ENCODE measurements around the gene SLC17A3. TPM values are rescaled to one million over a fixed set of nuclear protein-coding genes. Genes with fewer than 3 reads are reported as not detected.

The SLC17A3 gene
- total and polyA plus RNA-seq, 2 donors (not counting 3 experiments of a cell fraction or from before 2014, with no cell fraction given) = not detected

DNA sequence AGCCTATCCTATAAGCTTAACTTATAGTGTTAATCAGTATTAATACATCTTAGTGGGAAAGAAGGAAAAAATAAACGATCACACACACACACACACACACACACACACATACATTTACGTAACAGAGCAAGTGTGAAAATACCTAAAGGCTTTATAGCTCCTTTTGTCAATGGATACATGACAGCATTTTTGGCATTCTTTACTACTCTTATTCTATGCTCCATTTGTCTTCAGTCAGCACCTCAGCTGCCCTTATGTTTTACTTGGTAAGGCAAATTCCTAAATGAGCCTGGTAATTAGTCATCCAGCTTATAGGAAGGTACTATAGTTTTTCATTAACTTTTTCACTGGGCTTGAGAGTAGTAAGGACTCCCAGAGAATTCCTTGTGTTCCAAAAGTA lies 25.1 kb upstream of the SLC17A3 start:
- Histone ChIP-seq H3K9me1 (replicated peaks; ENCODE audit: control insufficient read depth, extremely low read depth, insufficient read depth, low read length) (no peaks in the 10 kb centered on the region), H3K9me3 (replicated peaks; ENCODE audit: control insufficient read depth, insufficient read depth, low read length) (no peaks in the 10 kb centered on the region), H3K4me1 (ENCODE audit: control insufficient read depth, extremely low read depth, insufficient read depth, low read length) (no peaks in the 10 kb centered on the region), H3K27me3 (ENCODE audit: control insufficient read depth in 2 of 2, insufficient read depth in 2 of 2, low read length in 2 of 2) (peaks cover 2% of the 10 kb centered on the region in 2 experiments), H3K4me2 (ENCODE audit: insufficient read depth, low read length) (no peak overlapping the region), H3K9ac (replicated peaks; ENCODE audit: extremely low read depth, insufficient read depth, low read length) (no peak overlapping the region), H3K4me3 (replicated peaks in 1 of 3; ENCODE audit: insufficient read depth in 1 of 3, low read depth in 1 of 3, low read length in 3 of 3) (no peak overlapping the region), H2AFZ (ENCODE audit: low read depth, low read length) (no peak overlapping the region), H3K79me2 (ENCODE audit: control insufficient read depth, insufficient read depth, low read length) (no peaks in the 10 kb centered on the region), H3K27ac (ENCODE audit: insufficient read depth, low read depth, low read length) (no peak overlapping the region), H4K20me1 (replicated peaks; ENCODE audit: control insufficient read depth, extremely low read depth, insufficient read depth, low read length) (no peaks in the 10 kb centered on the region), H3K36me3 (ENCODE audit: control insufficient read depth in 2 of 2, extremely low read depth in 1 of 2, insufficient read depth in 2 of 2, low read length in 2 of 2) (no peaks in the 10 kb centered on the region)
- no peak for TF ChIP-seq MYC (IDR thresholded peaks at IDR 0.05; ENCODE audit: low read depth, low read length)
- TF ChIP-seq, protein P1, sequence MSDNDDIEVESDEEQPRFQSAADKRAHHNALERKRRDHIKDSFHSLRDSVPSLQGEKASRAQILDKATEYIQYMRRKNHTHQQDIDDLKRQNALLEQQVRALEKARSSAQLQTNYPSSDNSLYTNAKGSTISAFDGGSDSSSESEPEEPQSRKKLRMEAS (IDR thresholded peaks at IDR 0.05; ENCODE audit: insufficient read depth, insufficient read length) = no peak
- DNase-seq (ENCODE audit: low read depth, low spot score) (no peak), FAIRE-seq (no peak)
- ChIA-PET CTCF (interaction anchor here (0.7 to 3.9 kb wide), 5 partner anchors 9 to 181 kb away, joined by 3 to 19 read pairs (median 4); no protein-coding TSS in a partner anchor), POLR2A (no interaction called here)
- dilution Hi-C loops (cut with MboI; ENCODE audit: extremely low pct_ligation_motif_present, low sequenced_read_pairs) (no loop called here), intact Hi-C loops (cut with micrococcal nuclease) (no loop called here)
- BruUV-seq (replicated peaks) = no TSS peak

DNA sequence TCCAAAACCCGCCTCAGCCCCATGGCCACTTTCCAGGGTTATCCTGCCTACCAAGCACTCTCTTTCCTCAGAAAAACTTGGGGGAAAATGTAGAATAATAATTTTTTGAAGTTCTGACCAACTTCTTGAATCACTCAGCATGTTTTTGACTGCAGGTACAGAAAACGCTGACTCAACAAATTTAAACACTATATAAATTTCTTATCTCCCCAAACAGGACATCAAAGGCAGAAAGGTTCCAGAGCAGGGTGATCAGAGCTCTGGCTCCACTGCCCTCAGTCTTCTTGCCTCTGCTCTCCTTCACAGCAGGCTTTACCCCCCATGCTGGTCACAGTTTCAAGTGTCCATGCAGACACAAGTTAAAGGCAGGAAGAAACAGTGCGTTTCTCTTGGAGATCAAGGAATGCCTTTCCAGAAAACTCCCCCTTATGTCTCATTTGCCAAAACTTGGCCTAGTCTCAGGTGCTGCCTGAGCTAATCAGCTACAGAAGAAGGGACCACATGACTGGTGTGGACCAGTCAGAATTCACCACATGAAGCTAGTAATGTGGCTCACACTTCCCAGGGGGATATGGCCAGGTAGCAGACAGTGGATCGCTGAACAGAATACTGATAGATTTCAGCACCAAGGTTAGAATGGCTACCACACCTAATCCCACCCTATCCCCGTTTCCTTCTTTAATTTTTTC lies 24.4 kb upstream of the SLC17A3 start:
- H4K20me1 ChIP-seq (replicated peaks; ENCODE audit: control insufficient read depth, extremely low read depth, insufficient read depth, low read length) = no peaks in the 10 kb centered on the region
- H3K79me2 ChIP-seq (ENCODE audit: control insufficient read depth, insufficient read depth, low read length) = no peaks in the 10 kb centered on the region
- CTCF ChIA-PET = interaction anchor here (0.7 to 3.9 kb wide), 5 partner anchors 8 to 180 kb away, joined by 3 to 19 read pairs (median 4); no protein-coding TSS in a partner anchor
- no peaks in the 10 kb centered on the region for H3K9me3 ChIP-seq (replicated peaks; ENCODE audit: control insufficient read depth, insufficient read depth, low read length)
- FAIRE-seq (no peak), DNase-seq (ENCODE audit: low read depth, low spot score) (no peak)
- no peak overlapping the region for H3K4me2 ChIP-seq (ENCODE audit: insufficient read depth, low read length)
- no peak overlapping the region for H3K9ac ChIP-seq (replicated peaks; ENCODE audit: extremely low read depth, insufficient read depth, low read length)
- H3K9me1 ChIP-seq (replicated peaks; ENCODE audit: control insufficient read depth, extremely low read depth, insufficient read depth, low read length) = no peaks in the 10 kb centered on the region
- POLR2A ChIA-PET = no interaction called here
- H2AFZ ChIP-seq (ENCODE audit: low read depth, low read length) = no peak overlapping the region
- dilution Hi-C loops (cut with MboI; ENCODE audit: extremely low pct_ligation_motif_present, low sequenced_read_pairs) (no loop called here), intact Hi-C loops (cut with micrococcal nuclease) (no loop called here)
- BruUV-seq (replicated peaks) = no TSS peak
- H3K4me1 ChIP-seq (ENCODE audit: control insufficient read depth, extremely low read depth, insufficient read depth, low read length) = no peaks in the 10 kb centered on the region
- H3K27ac ChIP-seq (ENCODE audit: insufficient read depth, low read depth, low read length) = no peak overlapping the region
- H3K4me3 ChIP-seq (replicated peaks in 1 of 3; ENCODE audit: insufficient read depth in 1 of 3, low read depth in 1 of 3, low read length in 3 of 3) = no peak overlapping the region
- peaks cover 2% of the 10 kb centered on the region in 2 experiments for H3K27me3 ChIP-seq (ENCODE audit: control insufficient read depth in 2 of 2, insufficient read depth in 2 of 2, low read length in 2 of 2)
- no peaks in the 10 kb centered on the region for H3K36me3 ChIP-seq (ENCODE audit: control insufficient read depth in 2 of 2, extremely low read depth in 1 of 2, insufficient read depth in 2 of 2, low read length in 2 of 2)
- TF ChIP-seq, protein P2, sequence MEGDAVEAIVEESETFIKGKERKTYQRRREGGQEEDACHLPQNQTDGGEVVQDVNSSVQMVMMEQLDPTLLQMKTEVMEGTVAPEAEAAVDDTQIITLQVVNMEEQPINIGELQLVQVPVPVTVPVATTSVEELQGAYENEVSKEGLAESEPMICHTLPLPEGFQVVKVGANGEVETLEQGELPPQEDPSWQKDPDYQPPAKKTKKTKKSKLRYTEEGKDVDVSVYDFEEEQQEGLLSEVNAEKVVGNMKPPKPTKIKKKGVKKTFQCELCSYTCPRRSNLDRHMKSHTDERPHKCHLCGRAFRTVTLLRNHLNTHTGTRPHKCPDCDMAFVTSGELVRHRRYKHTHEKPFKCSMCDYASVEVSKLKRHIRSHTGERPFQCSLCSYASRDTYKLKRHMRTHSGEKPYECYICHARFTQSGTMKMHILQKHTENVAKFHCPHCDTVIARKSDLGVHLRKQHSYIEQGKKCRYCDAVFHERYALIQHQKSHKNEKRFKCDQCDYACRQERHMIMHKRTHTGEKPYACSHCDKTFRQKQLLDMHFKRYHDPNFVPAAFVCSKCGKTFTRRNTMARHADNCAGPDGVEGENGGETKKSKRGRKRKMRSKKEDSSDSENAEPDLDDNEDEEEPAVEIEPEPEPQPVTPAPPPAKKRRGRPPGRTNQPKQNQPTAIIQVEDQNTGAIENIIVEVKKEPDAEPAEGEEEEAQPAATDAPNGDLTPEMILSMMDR (IDR thresholded peaks at IDR 0.05; ENCODE audit: extremely low read depth in 1 of 2, insufficient read depth in 1 of 2, low read depth in 1 of 2, low read length in 2 of 2) = no peak
- TF ChIP-seq JUN (IDR thresholded peaks at IDR 0.05; ENCODE audit: borderline replicate concordance, insufficient read depth, insufficient read length, low read depth) = no peak
- TF ChIP-seq EZH2 (IDR thresholded peaks at IDR 0.05; ENCODE audit: borderline replicate concordance, low read depth, low read length, severe bottlenecking) = no peak
- no peak for TF ChIP-seq GATA2 (IDR thresholded peaks at IDR 0.05; ENCODE audit: insufficient read depth, insufficient read length, low read depth, low read length)
- TF ChIP-seq POLR2AphosphoS5 (IDR thresholded peaks at IDR 0.05; ENCODE audit: insufficient read depth, low read depth, low read length) = no peak
- no peak for TF ChIP-seq MYC (IDR thresholded peaks at IDR 0.05; ENCODE audit: low read depth, low read length)
- no peak for TF ChIP-seq POLR2A (IDR thresholded peaks at IDR 0.05; ENCODE audit: low read depth, low read length)
- TF ChIP-seq, protein P1 (IDR thresholded peaks at IDR 0.05; ENCODE audit: insufficient read depth, insufficient read length) = no peak
- no peak for TF ChIP-seq FOS (IDR thresholded peaks at IDR 0.05; ENCODE audit: borderline replicate concordance, insufficient read depth, low read length)
